ENCODE measurements around the gene TAT.

TAT gene

GRCh38 chr16:71574702-71575101 is 2.2 kb downstream of the TAT start:
- H3K27ac ChIP-seq: no peak overlapping the region
- ChIA-PET POLR2A (ENCODE audit: low non-redundant PET) (no interaction called here), CTCF (no interaction called here)
- no peak for DNase-seq (ENCODE audit: low spot score)
- TF ChIP-seq CTCF (conservative IDR thresholded peaks at IDR 0.05; ENCODE audit: low read depth): no peak

- ChIA-PET POLR2A (ENCODE audit: low non-redundant PET) (no interaction called here), CTCF (no interaction called here)
- no peak for DNase-seq (ENCODE audit: low spot score)
- H3K27ac ChIP-seq: no peak overlapping the region
- no peak for TF ChIP-seq CTCF (conservative IDR thresholded peaks at IDR 0.05; ENCODE audit: low read depth)
Observed at GRCh38 chr16:71573387-71574094, 3.4 kb downstream of the TAT start.

GRCh38 chr16:71572497-71573116 is 4.3 kb downstream of the TAT start:
- no peak for TF ChIP-seq CTCF (conservative IDR thresholded peaks at IDR 0.05; ENCODE audit: low read depth)
- H3K27ac ChIP-seq: no peak overlapping the region
- POLR2A ChIA-PET (ENCODE audit: low non-redundant PET): no interaction called here
- CTCF ChIA-PET: interaction anchor here (0.9 kb wide), 1 partner anchor 38 kb away, joined by 10 read pairs; no protein-coding TSS in a partner anchor
- no peak for DNase-seq (ENCODE audit: low spot score)

- ChIA-PET POLR2A (ENCODE audit: low non-redundant PET) (no interaction called here), CTCF (no interaction called here)
- no peak for TF ChIP-seq CTCF (conservative IDR thresholded peaks at IDR 0.05; ENCODE audit: low read depth)
- no peak for DNase-seq (ENCODE audit: low spot score)
- no peak overlapping the region for H3K27ac ChIP-seq
Observed at GRCh38 chr16:71570144-71570543, 6.7 kb downstream of the TAT start.

- ChIA-PET CTCF (no interaction called here), POLR2A (ENCODE audit: low non-redundant PET) (no interaction called here)
- no peak for TF ChIP-seq CTCF (conservative IDR thresholded peaks at IDR 0.05; ENCODE audit: low read depth)
- no peak overlapping the region for H3K27ac ChIP-seq
- no peak for DNase-seq (ENCODE audit: low spot score)
Observed at GRCh38 chr16:71569621-71570020, 7.3 kb downstream of the TAT start.

GRCh38 chr16:71568551-71568950 is 8.3 kb downstream of the TAT start:
- no peak for DNase-seq (ENCODE audit: low spot score)
- POLR2A ChIA-PET (ENCODE audit: low non-redundant PET): no interaction called here
- no peak overlapping the region for H3K27ac ChIP-seq
- CTCF ChIA-PET: no interaction called here
- no peak for TF ChIP-seq CTCF (conservative IDR thresholded peaks at IDR 0.05; ENCODE audit: low read depth)

Data from RWPE1 (cell line).